GM10266 (cell line): ENCODE measurements around the gene CCDC92.

ENCODE experiments used
- DNase-seq: peaks from one replicate; pipeline ENCODE4 v3.0.0; 2012; ENCODE audit errors: extremely low spot score
- TF ChIP-seq, protein P1 (sequence below): IDR thresholded peaks from 2 replicates; pipeline ENCODE4 v1.5.1; 2012; ENCODE audit warnings: mild to moderate bottlenecking, low read depth; ENCODE audit not compliant: control insufficient read depth, insufficient read depth; ENCODE audit errors: missing control alignments

Gene CCDC92

GRCh38 chr12:123962513-123962912, 10.1 kb downstream of the CCDC92 start:
- DNase-seq = no peak
- TF ChIP-seq, protein P1, sequence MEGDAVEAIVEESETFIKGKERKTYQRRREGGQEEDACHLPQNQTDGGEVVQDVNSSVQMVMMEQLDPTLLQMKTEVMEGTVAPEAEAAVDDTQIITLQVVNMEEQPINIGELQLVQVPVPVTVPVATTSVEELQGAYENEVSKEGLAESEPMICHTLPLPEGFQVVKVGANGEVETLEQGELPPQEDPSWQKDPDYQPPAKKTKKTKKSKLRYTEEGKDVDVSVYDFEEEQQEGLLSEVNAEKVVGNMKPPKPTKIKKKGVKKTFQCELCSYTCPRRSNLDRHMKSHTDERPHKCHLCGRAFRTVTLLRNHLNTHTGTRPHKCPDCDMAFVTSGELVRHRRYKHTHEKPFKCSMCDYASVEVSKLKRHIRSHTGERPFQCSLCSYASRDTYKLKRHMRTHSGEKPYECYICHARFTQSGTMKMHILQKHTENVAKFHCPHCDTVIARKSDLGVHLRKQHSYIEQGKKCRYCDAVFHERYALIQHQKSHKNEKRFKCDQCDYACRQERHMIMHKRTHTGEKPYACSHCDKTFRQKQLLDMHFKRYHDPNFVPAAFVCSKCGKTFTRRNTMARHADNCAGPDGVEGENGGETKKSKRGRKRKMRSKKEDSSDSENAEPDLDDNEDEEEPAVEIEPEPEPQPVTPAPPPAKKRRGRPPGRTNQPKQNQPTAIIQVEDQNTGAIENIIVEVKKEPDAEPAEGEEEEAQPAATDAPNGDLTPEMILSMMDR = no peak

GRCh38 chr12:123961585-123962345, 10.9 kb downstream of the CCDC92 start:
- TF ChIP-seq, protein P1 = no peak
- no peak for DNase-seq

DNA sequence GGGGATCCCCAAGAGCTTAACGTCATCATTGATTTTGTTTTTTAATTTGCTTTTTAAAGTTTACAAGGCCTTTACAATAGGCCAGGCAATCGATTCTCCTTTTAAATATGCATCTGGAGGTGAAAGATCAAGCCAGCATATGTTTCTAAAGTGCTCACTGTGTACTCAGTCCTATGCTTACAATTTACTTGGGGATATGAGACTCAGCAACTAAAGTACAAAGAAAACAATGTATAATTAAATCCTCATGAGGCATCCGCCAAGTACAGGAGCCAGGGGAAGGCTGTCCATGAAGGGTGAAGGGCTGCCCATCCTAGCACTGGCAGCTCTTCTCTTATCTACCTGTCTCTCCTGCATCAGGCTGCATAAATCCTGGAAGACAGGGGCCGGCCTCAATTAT, 11.8 kb downstream of the CCDC92 start:
- no peak for DNase-seq
- TF ChIP-seq, protein P1 = no peak

- no peak for DNase-seq
These were observed 12.4 kb downstream of the CCDC92 start for GRCh38 chr12:123960029-123960735.

GRCh38 chr12:123958876-123959275, 13.8 kb downstream of the CCDC92 start:
- TF ChIP-seq, protein P1 = no peak

More at GRCh38 chr12:123960029-123960735, 12.4 kb downstream of the CCDC92 start:
- TF ChIP-seq, protein P1 = no peak

GRCh38 chr12:123958462-123958861, 14.2 kb downstream of the CCDC92 start:
- DNase-seq = no peak
- TF ChIP-seq, protein P1 = no peak

More at GRCh38 chr12:123958876-123959275, 13.8 kb downstream of the CCDC92 start:
- no peak for DNase-seq

- no peak for DNase-seq
- TF ChIP-seq, protein P1 = no peak
These were observed 15.4 kb downstream of the CCDC92 start for GRCh38 chr12:123957196-123957595.
